ENCODE data around the gene SSC5D.

Gene SSC5D

GRCh38 chr19:55502197-55502952, 14.1 kb downstream of the SSC5D start:
- ATAC-seq = no peak
- TF ChIP-seq ZC3H10 (CRISPR knock-in tag; IDR thresholded peaks at IDR 0.05) (no peak), ZNF565 (CRISPR knock-in tag; conservative IDR thresholded peaks at IDR 0.05; ENCODE audit: low read depth) (no peak), TSHZ2 (CRISPR knock-in tag; IDR thresholded peaks at IDR 0.05) (no peak), ZFP30 (CRISPR knock-in tag; IDR thresholded peaks at IDR 0.05) (no peak), RARB (CRISPR knock-in tag; IDR thresholded peaks at IDR 0.05) (no peak), BACH2 (CRISPR knock-in tag; IDR thresholded peaks at IDR 0.05; ENCODE audit: borderline replicate concordance) (no peak), CREB5 (CRISPR knock-in tag; IDR thresholded peaks at IDR 0.05; ENCODE audit: low read depth) (no peak), POU6F1 (CRISPR knock-in tag; IDR thresholded peaks at IDR 0.05; ENCODE audit: borderline replicate concordance, low read depth) (no peak), ARNTL (CRISPR knock-in tag; IDR thresholded peaks at IDR 0.05; ENCODE audit: borderline replicate concordance, low read depth) (no peak), ZNF70 (CRISPR knock-in tag; IDR thresholded peaks at IDR 0.05) (no peak)

- no peak for ATAC-seq
- no peak for TF ChIP-seq ZNF70 (CRISPR knock-in tag; IDR thresholded peaks at IDR 0.05)
- no peak for TF ChIP-seq BACH2 (CRISPR knock-in tag; IDR thresholded peaks at IDR 0.05; ENCODE audit: borderline replicate concordance)
- no peak for TF ChIP-seq ZC3H10 (CRISPR knock-in tag; IDR thresholded peaks at IDR 0.05)
- no peak for TF ChIP-seq SNAI2 (CRISPR knock-in tag; IDR thresholded peaks at IDR 0.05)
Measured at GRCh38 chr19:55503157-55503501, 14.9 kb downstream of the SSC5D start.

GRCh38 chr19:55503502-55504251, 15.4 kb downstream of the SSC5D start:
- TF ChIP-seq ESRRG (CRISPR knock-in tag; IDR thresholded peaks at IDR 0.05) (no peak), BACH2 (CRISPR knock-in tag; IDR thresholded peaks at IDR 0.05; ENCODE audit: borderline replicate concordance) (no peak), CSRNP3 (CRISPR knock-in tag; IDR thresholded peaks at IDR 0.05) (no peak), TSHZ2 (CRISPR knock-in tag; IDR thresholded peaks at IDR 0.05) (no peak), OSR1 (CRISPR knock-in tag; IDR thresholded peaks at IDR 0.05) (no peak), ZNF70 (CRISPR knock-in tag; IDR thresholded peaks at IDR 0.05) (no peak), GLIS3 (CRISPR knock-in tag; IDR thresholded peaks at IDR 0.05) (no peak), ISL1 (CRISPR knock-in tag; IDR thresholded peaks at IDR 0.05) (no peak), ARNTL (CRISPR knock-in tag; IDR thresholded peaks at IDR 0.05; ENCODE audit: borderline replicate concordance, low read depth) (no peak), ZFP3 (CRISPR knock-in tag; IDR thresholded peaks at IDR 0.05) (no peak), CREB5 (CRISPR knock-in tag; IDR thresholded peaks at IDR 0.05; ENCODE audit: low read depth) (no peak), CSDC2 (CRISPR knock-in tag; IDR thresholded peaks at IDR 0.05) (no peak)
- peak; percentile 95 for ATAC-seq

Measured in SK-N-SH treated with all-trans-retinoic acid at 6 μM for 48 hours (cell line).